ENCODE results near the gene LUC7L.

Gene LUC7L

GRCh38 chr16:152141-153128 lies 76.8 kb downstream of the LUC7L start, which contains the start of gene HBZ:
Gene HBZ, plus strand, starts transcription at chr16:152644. Its CDS starts 266 bp downstream, at chr16:152910.
- Histone ChIP-seq H3K27ac (ENCODE audit: low read depth, low read length) (no peak within 1 kb of the TSS), H3K4me2 (ENCODE audit: low read length) (no peak within 1 kb of the TSS), H3F3A (ENCODE audit: control insufficient read depth, insufficient read depth) (no peaks in the 10 kb centered on the region), H3K9me3 (ENCODE audit: control insufficient read depth, insufficient read depth, low read length) (no peaks in the 10 kb centered on the region), H3K9me2 (replicated peaks; ENCODE audit: control insufficient read depth, low read length) (no peaks in the 10 kb centered on the region), H3K79me2 (ENCODE audit: control insufficient read depth, low read length) (no peaks in the 10 kb centered on the region), H3K27me3 (ENCODE audit: control insufficient read depth, low read length) (peaks cover 12% of the 10 kb centered on the region; the same call in 1 of the 2 replicates), H3K4me3 (ENCODE audit: low read length) (no peak within 1 kb of the TSS), H4K20me1 (ENCODE audit: control insufficient read depth, insufficient read depth, low read depth, low read length) (no peaks in the 10 kb centered on the region), H3K36me3 (ENCODE audit: control insufficient read depth, low read length) (no peaks in the 10 kb centered on the region), H3K4me1 (ENCODE audit: control insufficient read depth, low read length) (no peaks in the 10 kb centered on the region)
- no peak for TF ChIP-seq EZH2phosphoT487 (IDR thresholded peaks at IDR 0.05; ENCODE audit: borderline replicate concordance, low read length)
- no peak for TF ChIP-seq CTCF (IDR thresholded peaks at IDR 0.05; ENCODE audit: low read depth, low read length, poor library complexity, severe bottlenecking)

- Histone ChIP-seq H3K27me3 (ENCODE audit: control insufficient read depth, low read length) (peaks cover 21% of the 10 kb centered on the region), H3K4me2 (ENCODE audit: low read length) (no peak overlapping the region), H3F3A (ENCODE audit: control insufficient read depth, insufficient read depth) (no peaks in the 10 kb centered on the region), H4K20me1 (ENCODE audit: control insufficient read depth, insufficient read depth, low read depth, low read length) (no peaks in the 10 kb centered on the region), H3K27ac (ENCODE audit: low read depth, low read length) (no peak overlapping the region), H3K9me2 (replicated peaks; ENCODE audit: control insufficient read depth, low read length) (no peaks in the 10 kb centered on the region), H3K9me3 (ENCODE audit: control insufficient read depth, insufficient read depth, low read length) (no peaks in the 10 kb centered on the region), H3K36me3 (ENCODE audit: control insufficient read depth, low read length) (no peaks in the 10 kb centered on the region), H3K4me1 (ENCODE audit: control insufficient read depth, low read length) (no peaks in the 10 kb centered on the region), H3K79me2 (ENCODE audit: control insufficient read depth, low read length) (no peaks in the 10 kb centered on the region), H3K4me3 (ENCODE audit: low read length) (no peak overlapping the region)
- no peak for TF ChIP-seq CTCF (IDR thresholded peaks at IDR 0.05; ENCODE audit: low read depth, low read length, poor library complexity, severe bottlenecking)
- TF ChIP-seq EZH2phosphoT487 (IDR thresholded peaks at IDR 0.05; ENCODE audit: borderline replicate concordance, low read length) = no peak
Observed at GRCh38 chr16:149024-149660, 80.1 kb downstream of the LUC7L start.

- no peaks in the 10 kb centered on the region for H4K20me1 ChIP-seq (ENCODE audit: control insufficient read depth, insufficient read depth, low read depth, low read length)
- H3K27me3 ChIP-seq (ENCODE audit: control insufficient read depth, low read length) = peaks cover 21% of the 10 kb centered on the region
- H3F3A ChIP-seq (ENCODE audit: control insufficient read depth, insufficient read depth) = no peaks in the 10 kb centered on the region
- H3K9me2 ChIP-seq (replicated peaks; ENCODE audit: control insufficient read depth, low read length) = no peaks in the 10 kb centered on the region
- no peak for TF ChIP-seq CTCF (IDR thresholded peaks at IDR 0.05; ENCODE audit: low read depth, low read length, poor library complexity, severe bottlenecking)
- no peak for TF ChIP-seq EZH2phosphoT487 (IDR thresholded peaks at IDR 0.05; ENCODE audit: borderline replicate concordance, low read length)
- H3K4me2 ChIP-seq (ENCODE audit: low read length) = no peak overlapping the region
- no peaks in the 10 kb centered on the region for H3K79me2 ChIP-seq (ENCODE audit: control insufficient read depth, low read length)
- H3K27ac ChIP-seq (ENCODE audit: low read depth, low read length) = no peak overlapping the region
- H3K36me3 ChIP-seq (ENCODE audit: control insufficient read depth, low read length) = no peaks in the 10 kb centered on the region
- no peaks in the 10 kb centered on the region for H3K9me3 ChIP-seq (ENCODE audit: control insufficient read depth, insufficient read depth, low read length)
- H3K4me1 ChIP-seq (ENCODE audit: control insufficient read depth, low read length) = no peaks in the 10 kb centered on the region
- no peak overlapping the region for H3K4me3 ChIP-seq (ENCODE audit: low read length)
Observed at GRCh38 chr16:146646-147045, 82.6 kb downstream of the LUC7L start.

Measured in DOHH2 (cell line).